CMK (cell line): ENCODE measurements around the gene CTNNBL1.
"Not testable (repeated sequence)": the region's sequence is repeated elsewhere in the genome, so short reads cannot be mapped to it uniquely, and the experiment has no call there.

ENCODE experiments used
- DNase-seq: peaks from one replicate; pipeline ENCODE4 v3.0.0-alpha.2; 2010; ENCODE audit warnings: low read depth

CTNNBL1 gene

GRCh38 chr20:37706298-37706697 is 12.5 kb downstream of the CTNNBL1 start:
- DNase-seq: no peak

GRCh38 chr20:37711001-37711400 is 17.2 kb downstream of the CTNNBL1 start:
- DNase-seq: no peak

DNA sequence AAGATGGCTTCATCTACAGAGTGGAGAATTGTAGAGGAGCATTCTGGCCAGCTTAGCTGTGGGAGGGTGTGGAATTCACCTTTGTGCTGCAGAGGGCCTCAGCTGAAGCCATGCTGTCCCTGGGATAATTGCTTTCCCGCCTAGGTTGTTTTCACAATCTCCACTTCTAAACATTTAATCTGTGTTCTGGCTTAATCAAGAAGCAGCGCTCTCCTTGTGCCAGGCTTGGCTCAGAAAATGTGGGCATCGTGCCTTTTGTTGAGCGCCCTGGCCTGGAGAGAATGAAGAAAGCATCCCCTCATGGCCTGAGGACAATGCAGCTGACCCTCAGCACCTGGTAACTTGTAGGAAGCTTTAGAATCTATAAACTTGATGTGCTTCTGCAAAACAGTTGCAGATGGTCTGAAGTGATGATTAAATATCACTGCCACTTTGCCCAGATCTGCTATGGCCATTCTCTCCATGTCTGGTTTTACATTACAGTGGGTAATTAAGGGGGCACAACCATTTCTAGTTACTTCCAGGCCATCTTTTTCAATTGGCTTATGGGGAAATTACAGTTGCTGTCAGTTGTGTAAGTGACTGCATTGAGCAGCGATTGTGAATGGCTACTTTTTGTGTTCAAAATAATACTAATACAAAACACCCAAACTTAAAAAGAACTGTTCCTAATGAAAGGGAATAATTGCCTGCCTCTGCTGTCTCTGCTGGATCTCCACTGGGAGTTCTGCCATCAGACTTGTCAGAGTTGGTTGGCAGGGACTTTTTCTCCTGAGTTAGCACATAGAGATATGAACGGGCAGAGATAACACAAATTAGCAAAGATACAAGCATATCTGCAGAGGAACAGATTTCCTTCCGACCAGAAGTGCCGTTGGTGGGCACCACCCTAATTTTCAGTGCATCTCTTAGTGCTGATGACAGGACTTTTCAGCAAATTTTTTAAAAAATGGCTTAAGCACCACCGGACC is 18.4 kb downstream of the CTNNBL1 start:
- no peak for DNase-seq

- DNase-seq: no peak
Measured at GRCh38 chr20:37713396-37713795, 19.6 kb downstream of the CTNNBL1 start.

GRCh38 chr20:37714978-37715672 is 21.3 kb downstream of the CTNNBL1 start:
- no peak for DNase-seq

DNA sequence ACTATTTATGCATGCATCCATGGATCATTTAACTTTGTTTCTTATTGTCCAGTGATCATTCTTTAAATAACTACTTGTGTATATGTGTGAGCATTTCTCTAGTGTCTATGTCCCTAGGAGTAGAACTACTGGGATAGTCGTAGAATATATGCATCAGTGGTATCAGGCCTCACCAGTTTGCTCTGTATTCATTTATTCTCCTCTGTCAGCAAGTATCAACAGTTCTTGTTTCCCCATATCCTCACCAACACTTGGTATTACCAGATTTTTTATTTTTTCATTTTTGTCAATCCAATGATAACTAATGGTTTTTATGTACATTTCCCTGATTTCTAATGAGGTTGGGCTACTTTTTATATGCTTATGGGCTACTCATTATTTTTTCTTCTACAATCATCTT is 27.9 kb downstream of the CTNNBL1 start:
- DNase-seq: no peak

GRCh38 chr20:37722312-37722711 is 28.5 kb downstream of the CTNNBL1 start:
- DNase-seq: not testable (repeated sequence)

GRCh38 chr20:37723668-37724067 is 29.8 kb downstream of the CTNNBL1 start:
- DNase-seq: no peak

GRCh38 chr20:37725165-37725564 is 31.3 kb downstream of the CTNNBL1 start:
- DNase-seq: no peak

DNA sequence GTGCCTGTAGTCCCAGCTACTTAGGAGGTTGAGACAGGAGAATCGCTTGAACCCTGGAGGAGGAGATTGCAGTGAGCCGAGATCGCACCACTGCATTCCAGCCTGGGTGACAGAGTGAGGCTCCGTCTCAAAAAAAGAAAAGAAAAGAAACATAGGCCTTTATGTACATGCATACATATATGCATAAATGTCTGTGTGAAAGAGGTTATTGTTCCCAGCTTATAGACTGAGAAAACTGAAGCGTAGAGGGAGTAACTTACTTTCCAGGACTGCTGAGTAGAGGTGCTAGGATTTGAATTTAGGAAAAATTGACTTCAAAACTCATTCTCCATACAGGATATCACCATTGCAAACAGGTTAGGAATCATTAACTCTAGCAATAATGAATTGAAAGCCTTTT is 32.0 kb downstream of the CTNNBL1 start:
- no peak for DNase-seq

GRCh38 chr20:37726321-37726720 is 32.5 kb downstream of the CTNNBL1 start:
- DNase-seq: no peak

DNA sequence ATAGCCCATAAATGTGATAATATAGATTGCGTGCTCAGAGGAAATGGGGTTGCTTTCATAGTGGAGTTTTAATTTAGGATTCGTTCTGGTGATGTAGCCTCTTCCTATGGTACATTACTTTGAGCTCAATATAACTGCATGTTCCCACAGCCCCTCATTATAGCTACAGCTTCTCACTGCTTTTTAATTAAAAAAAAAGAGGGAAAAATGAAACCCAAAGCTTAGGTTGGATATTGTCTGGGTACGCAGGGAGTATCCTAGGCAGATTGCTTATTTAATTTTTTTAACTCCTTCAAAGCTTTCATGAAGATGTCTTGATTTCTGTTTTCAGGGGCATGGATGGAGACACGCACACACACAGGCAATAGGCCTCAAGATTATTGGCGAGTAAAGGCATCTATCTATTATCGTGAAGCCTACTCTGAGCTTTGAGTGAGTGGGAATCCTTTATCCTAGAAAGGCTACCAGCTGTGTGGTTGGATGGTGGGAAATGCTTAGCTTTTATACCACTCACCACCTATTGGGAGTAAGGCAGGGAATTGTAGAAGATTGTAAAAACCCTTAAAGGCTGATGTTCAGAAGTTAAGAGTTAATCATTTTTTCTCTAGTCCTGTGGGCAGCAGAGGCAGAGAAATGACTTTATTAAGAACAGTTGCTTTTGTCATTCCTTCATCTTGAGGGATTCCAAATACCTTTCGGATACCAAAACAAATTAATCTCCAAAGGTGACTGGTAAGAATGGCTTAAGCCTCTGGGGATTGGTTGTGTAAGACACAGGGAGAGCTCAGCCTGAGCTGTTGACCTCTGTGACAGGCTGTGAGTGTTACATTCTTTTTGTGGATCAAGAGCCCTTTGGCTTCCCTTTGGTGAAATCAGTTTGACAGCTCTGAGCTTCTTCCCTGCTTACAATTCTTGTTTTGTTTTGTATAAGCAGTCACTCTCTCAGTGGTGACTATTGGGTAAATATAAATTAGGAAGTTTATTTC is 33.4 kb downstream of the CTNNBL1 start:
- no peak for DNase-seq

DNA sequence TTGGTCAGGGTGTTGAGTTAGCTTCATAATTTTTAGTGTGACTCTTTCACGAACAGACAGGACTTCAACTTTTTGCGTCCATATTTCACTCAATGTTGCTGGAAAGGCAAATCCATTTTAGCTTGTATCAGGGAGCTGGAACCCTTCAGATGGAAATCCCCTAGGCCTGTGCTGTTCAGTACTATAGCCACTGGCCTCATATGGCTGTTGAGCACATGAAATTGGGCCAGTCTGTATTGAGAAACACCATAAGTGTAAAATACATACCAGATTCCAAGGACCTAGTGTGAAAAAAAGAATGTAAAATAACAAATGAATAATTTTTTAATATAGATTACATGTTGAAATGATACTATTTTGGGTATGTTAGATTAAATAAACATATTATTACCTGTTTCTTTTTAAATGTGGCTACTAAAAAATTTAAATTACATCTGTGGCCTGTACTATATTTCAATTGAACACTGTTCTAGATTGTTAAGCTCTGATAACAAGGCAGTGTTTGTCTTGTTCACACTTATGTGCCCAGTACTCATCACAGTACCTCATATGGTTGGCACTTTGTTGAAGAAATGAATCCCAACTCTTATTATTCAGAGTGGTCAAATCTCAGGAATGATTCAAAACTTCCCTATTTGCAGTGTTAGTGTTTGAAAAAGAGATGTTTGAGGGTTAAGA is 34.3 kb downstream of the CTNNBL1 start:
- DNase-seq: no peak

- no peak for DNase-seq
Measured at GRCh38 chr20:37728635-37728983, 34.8 kb downstream of the CTNNBL1 start.

- no peak for DNase-seq
Measured at GRCh38 chr20:37729452-37729851, 35.6 kb downstream of the CTNNBL1 start.

DNA sequence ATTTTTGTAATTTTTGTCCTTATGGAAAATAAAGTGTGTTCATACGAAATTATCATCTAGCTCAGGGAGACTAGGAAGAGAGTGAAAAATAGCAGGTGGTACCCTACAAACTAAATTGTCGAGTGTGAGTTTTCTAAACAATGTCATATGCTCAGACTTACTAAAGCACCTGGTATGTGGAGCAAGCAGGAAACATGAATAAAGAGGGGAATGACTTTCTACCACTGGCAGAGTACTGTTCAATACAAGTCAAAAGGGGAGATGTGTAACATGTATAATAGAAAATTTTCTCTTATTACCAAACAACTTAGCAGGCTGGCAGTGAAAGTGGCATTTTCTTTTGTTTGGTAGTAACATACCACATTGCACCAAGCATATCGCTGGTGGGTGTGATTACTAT is 36.1 kb downstream of the CTNNBL1 start:
- no peak for DNase-seq

- DNase-seq: no peak
Measured at GRCh38 chr20:37733416-37733815, 39.6 kb downstream of the CTNNBL1 start.

DNA sequence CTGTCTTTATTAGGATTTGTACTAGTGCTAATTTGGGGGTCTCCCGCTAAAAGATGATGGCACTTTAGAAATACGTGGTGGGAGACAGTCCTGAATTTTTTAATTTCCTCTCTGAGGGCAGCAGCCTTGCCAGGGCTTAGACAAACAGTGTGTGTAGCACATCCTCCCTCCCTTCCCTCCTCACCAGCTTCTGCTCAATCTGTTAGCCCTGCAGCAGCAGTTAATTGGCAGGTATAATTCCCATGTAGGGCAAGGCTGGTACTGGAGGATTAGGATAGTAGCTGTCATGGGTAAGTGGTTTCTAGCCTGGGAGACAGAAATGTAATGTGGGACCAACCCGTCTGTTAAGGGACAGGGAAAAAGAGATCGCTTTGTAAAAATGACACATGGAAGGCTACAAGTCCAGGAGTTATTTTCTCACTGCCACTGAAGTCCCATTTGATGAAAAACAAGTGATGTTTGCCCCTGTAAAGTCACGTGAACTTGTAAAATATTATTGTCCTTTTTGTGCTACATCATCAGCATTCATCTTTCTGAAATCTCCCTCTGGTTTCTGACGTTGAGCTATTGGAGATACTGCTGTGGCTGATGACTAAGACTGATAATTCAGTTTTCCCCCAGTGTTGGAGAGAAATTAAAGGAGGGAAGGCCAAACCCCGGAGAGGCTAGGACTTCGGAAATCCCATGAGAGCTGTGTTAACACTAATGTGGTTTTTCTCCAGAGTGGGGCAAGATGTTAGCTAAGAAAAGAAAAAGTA is 40.6 kb downstream of the CTNNBL1 start:
- no peak for DNase-seq

GRCh38 chr20:37735541-37735940 is 41.7 kb downstream of the CTNNBL1 start:
- DNase-seq: no peak

DNA sequence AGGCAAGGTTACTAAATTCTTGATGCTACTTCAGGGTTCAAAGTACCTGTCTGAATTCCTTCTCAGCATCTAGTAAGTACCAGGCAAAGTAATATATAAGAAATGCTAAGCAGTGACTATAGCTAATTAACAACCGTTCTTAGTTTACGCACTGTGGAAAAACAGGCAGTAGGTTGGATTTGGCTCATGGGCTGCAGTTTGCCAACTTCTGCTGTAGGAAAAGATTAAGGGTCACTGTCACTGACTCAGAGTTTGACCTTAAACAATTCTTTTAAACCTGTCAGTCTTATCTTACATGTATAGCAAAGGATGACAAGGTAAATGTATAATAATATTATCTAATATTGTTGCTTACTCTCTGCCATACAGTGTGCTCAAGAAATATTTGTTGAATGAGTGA is 42.3 kb downstream of the CTNNBL1 start:
- DNase-seq: no peak
